Muscle of leg (tissue), 11 donors: ENCODE results near the gene ANKS1A. TPM values are rescaled to one million over a fixed set of nuclear protein-coding genes. Genes with fewer than 3 reads are reported as not detected.
A peak's percentile ranks its signal among the peaks of the same experiment; 100 is the strongest.

Experiments used
- DNase-seq: peaks from one replicate; pipeline ENCODE4 v3.0.0; 2013
- H3K27ac ChIP-seq: one replicate; pipeline ENCODE4 v1.5.1; 2013; ENCODE audit warnings: mild to moderate bottlenecking, low read length, control low read depth
- H3K27me3 ChIP-seq: one replicate; pipeline ENCODE4 v1.6.1; 2013; ENCODE audit warnings: low read length; ENCODE audit not compliant: control insufficient read depth, insufficient read depth
- H3K36me3 ChIP-seq: one replicate; pipeline ENCODE4 v1.6.1; 2013; ENCODE audit warnings: low read length; ENCODE audit not compliant: control insufficient read depth, insufficient read depth
- H3K4me1 ChIP-seq: one replicate; pipeline ENCODE4 v1.6.1; 2013; ENCODE audit warnings: low read length; ENCODE audit not compliant: control insufficient read depth, insufficient read depth
- H3K4me3 ChIP-seq: one replicate; pipeline ENCODE4 v1.5.1; 2013; ENCODE audit warnings: low read length, control low read depth
- H3K9me3 ChIP-seq: replicated peaks from 2 replicates; pipeline ENCODE4 v1.6.1; 2013; ENCODE audit warnings: low read depth, low read length; ENCODE audit not compliant: control insufficient read depth
- WGBS: methylation state at CpG from one replicate; pipeline ENCODE4 v1.1.5; 2013; ENCODE audit warnings: missing lambda C conversion rate; ENCODE audit not compliant: insufficient coverage; 5-methylcytosine and 5-hydroxymethylcytosine counted together
- polyA plus RNA-seq, 8 donors: library from polyadenylated mRNA; unstranded; fragments of 120-200 nt; gene quantifications; one replicate each; pipeline versions ENCODE4 v1.2.1 to v1.2.3, GENCODE V29; 2013; ENCODE audit warnings: inconsistent platforms in 1 of 8, low replicate concordance in 1 of 8; ENCODE audit not compliant: insufficient read length in 8 of 8, insufficient read depth in 1 of 8
- total RNA-seq: library from RNA; stranded (reverse); fragments of 120-200 nt; gene quantifications from one replicate; pipeline ENCODE4 v1.2.4, GENCODE V29; 2013

The ANKS1A gene
- total and polyA plus RNA-seq, 9 donors, result 22.7 to 56.0 (median 39.8) TPM

DNA sequence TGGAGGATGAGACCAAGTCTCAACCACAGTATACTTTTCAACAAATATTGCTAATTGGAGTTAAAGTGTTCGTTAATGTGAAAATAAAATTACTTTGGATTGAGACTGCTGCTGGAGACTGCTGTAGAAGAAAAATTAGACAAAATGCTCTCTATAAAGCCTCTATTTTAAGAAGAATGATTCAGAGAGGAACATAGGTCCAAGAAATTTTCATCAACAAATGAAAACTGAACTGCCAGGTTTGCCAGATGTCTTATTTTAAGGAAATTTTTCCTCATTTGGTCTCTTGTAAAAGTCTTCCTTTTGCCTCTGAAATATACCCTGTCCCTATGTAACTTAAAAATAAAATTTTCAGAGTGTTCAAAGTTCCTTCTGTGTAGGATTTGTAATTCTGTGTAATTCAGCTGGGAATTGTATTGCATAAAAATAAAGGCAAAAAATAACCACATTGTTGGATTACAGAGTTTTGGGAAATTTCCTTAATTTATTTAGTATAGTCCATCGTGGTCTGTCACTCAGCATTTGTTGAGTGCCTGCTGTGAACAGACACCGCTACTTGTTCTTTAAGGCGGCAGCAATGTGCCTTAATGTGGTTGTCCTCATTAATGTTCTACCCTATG, 27.4 kb downstream of the ANKS1A start:
- no peak overlapping the region for H3K4me3 ChIP-seq
- no peaks in the 10 kb centered on the region for H3K9me3 ChIP-seq
- no peaks in the 10 kb centered on the region for H3K27me3 ChIP-seq
- DNase-seq, result peak; percentile 69
- peaks cover 7% of the 10 kb centered on the region for H3K4me1 ChIP-seq
- H3K36me3 ChIP-seq, result no peaks in the 10 kb centered on the region
- WGBS, result no CpG with 5 or more reads among the region's 4 CpGs
- no peak overlapping the region for H3K27ac ChIP-seq

DNA sequence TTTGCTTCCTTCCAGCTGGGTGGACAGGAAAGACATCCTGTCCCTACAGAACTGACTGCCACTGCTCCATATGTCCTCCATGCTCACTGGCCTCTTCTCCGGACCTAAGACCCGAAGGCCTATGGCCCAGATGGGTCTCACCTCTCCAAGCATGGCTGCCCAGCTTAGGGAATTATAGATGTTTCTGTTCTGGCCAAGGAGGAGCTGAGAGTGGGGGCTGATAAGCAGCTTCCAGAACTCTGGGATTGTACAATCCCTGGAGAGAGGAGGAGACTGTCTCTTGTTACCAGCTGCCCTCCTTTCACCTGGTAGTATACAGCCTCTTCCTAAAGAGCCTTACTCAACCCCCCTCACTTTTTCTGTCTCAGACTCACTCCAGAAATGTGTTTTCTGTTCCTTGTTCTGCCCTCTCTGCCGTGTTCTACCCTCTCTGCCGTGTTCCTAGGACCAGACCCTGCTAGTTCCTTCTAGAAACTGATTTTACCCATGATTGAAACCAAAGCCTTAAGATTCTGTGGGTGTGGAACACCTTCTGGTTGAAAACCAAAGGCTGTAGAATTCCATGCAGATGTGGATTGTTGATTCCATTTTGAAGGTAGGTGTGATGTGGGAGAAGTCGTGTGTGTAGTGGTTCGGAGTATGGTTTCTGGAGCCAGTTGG, 28.7 kb downstream of the ANKS1A start:
- no peak overlapping the region for H3K27ac ChIP-seq

DNA sequence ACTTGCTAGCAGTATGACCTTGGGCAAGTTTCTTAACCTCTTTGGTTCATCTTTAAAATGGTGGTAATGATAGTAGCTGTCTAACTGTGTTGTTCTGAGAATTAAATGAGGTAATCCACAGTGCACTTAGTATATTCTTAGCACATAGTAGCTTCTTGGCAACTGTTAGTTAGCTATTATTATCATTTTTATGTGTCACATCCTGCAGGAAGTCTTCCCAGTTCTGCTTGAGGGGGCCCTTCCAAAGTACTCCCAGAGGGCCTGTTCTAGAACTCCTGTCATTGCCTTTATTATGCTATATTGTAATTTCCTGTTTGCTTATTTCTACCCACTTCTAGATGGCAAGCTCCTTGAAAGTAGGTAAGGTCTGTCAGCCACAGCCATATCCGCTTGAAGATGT, 30.6 kb downstream of the ANKS1A start:
- DNase-seq, result peak; percentile 65
- no CpG with 5 or more reads among the region's 1 CpG for WGBS

More for the DNA sequence above, 28.7 kb downstream of the ANKS1A start:
- no peaks in the 10 kb centered on the region for H3K9me3 ChIP-seq
- DNase-seq, result no peak
- 94% methylated on average over 3 of the region's 6 CpGs for WGBS
- peaks cover 7% of the 10 kb centered on the region for H3K4me1 ChIP-seq
- no peaks in the 10 kb centered on the region for H3K36me3 ChIP-seq
- no peak overlapping the region for H3K4me3 ChIP-seq
- no peaks in the 10 kb centered on the region for H3K27me3 ChIP-seq

DNA sequence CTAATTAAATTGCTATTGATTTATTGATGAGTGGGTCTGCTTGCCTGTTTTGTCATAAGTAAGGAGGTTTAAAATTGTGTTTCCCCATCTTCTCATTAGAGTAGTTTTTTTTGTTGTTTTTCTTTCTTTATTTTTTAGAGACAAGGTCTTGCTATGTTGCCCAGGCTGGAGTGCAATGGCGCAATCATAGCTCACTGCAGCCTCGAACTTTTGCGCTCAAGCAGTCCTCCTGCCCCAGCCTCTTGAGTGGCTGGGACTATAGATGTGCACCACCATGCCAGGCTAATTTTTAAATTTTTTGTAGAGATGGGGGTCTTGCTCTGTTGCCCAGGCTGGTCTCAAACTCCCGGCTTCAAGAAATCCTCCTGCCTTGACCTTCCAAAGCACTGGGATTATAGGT, 31.0 kb downstream of the ANKS1A start:
- Histone ChIP-seq H3K27ac (no peak overlapping the region), H3K4me1 (peaks cover 7% of the 10 kb centered on the region), H3K27me3 (no peaks in the 10 kb centered on the region), H3K9me3 (no peaks in the 10 kb centered on the region), H3K4me3 (no peak overlapping the region), H3K36me3 (no peaks in the 10 kb centered on the region)
- no CpG with 5 or more reads among the region's 4 CpGs for WGBS
- DNase-seq, result no peak

More for the DNA sequence above, 30.6 kb downstream of the ANKS1A start:
- Histone ChIP-seq H3K4me1 (peaks cover 7% of the 10 kb centered on the region), H3K27me3 (no peaks in the 10 kb centered on the region), H3K27ac (no peak overlapping the region), H3K36me3 (no peaks in the 10 kb centered on the region), H3K4me3 (no peak overlapping the region), H3K9me3 (no peaks in the 10 kb centered on the region)

DNA sequence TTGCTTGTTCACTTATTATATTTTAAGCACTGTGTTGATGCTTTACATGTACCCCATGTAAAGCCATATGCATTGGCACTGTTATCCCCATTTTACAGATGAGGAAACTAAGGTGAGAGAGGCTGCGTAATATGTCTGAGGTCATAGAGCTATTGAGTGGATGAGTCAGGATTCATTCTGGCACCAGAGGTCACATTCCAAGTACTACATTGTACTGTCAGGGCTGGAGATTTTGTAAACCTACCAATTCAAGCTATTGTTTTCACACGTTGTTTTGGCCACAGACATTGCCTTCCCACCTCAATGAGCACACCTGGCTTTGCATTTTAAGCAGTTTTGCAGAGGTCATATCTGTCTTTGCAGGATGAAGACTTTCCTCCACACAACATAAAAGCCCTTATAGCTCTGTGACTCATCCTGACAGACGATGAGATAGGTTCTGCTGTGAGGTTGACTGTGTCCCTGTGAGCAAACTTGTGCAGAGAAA, 33.2 kb downstream of the ANKS1A start:
- H3K36me3 ChIP-seq, result no peaks in the 10 kb centered on the region
- no peaks in the 10 kb centered on the region for H3K9me3 ChIP-seq
- DNase-seq, result no peak
- no peaks in the 10 kb centered on the region for H3K27me3 ChIP-seq
- no peak overlapping the region for H3K27ac ChIP-seq
- 71% methylated on average over 1 of the region's 3 CpGs for WGBS
- H3K4me3 ChIP-seq, result no peak overlapping the region
- peaks cover 7% of the 10 kb centered on the region for H3K4me1 ChIP-seq

DNA sequence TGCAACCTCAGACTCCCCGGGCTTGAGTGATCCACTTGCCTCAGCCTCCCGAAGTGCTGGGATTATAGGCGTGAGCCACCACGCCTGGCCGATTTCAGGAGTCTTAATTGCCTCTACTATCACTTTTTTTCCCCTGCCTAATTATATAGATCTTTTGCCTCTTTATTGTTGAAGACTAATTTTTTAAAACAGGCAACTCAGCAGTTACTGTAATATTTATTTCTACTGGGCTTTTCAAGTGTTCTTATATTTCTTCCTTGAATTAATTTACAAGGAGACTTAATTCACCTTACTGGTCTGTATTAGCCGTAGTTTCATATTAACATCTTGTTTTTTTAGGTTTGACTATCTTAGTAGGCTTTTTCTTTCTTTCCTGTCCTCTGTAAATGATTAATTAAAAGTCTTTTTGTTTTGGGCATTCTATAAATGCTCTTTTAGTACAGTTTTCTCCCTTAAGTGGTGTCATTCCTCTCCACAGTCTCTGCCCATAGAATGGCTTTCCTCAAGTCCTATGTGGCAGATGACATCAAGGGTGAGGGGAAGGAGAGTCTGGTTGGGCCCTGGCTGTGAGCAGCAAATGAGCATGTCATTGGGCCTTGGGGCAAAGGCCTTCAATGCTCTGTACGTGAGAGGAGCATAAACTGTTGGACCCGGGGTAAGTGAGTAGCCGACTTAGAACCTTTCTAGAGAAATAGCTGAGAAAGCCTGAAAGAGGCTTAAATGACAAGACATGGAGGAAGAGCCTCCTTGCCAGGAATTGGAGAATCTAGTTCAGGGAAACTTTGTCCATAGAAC, 36.0 kb downstream of the ANKS1A start:
- H3K4me1 ChIP-seq, result no peaks in the 10 kb centered on the region
- H3K27me3 ChIP-seq, result no peaks in the 10 kb centered on the region
- H3K36me3 ChIP-seq, result no peaks in the 10 kb centered on the region
- H3K4me3 ChIP-seq, result no peak overlapping the region
- WGBS, result 89% methylated on average over 4 of the region's 9 CpGs
- H3K27ac ChIP-seq, result no peak overlapping the region
- H3K9me3 ChIP-seq, result no peaks in the 10 kb centered on the region
- DNase-seq, result no peak

DNA sequence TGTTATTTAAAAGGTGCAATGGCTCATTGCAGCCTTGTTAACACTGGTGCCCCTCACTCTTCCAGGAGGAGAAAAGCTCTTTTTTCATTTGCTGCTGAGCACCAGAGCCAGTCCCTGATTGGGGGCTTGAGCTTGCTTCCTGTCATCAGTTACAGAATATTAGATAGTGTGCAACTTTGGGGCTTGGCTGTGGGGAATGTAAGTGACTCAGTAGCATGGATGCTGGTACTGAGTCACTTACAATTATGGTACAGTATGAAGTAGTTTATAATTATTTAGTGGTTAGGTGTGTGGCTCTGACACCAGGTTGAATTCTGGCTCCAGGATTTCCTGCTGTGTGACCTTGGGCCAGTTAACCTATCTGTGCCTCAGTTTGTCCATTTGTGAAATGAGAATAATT, 37.6 kb downstream of the ANKS1A start:
- no peaks in the 10 kb centered on the region for H3K27me3 ChIP-seq
- no peaks in the 10 kb centered on the region for H3K4me1 ChIP-seq
- no peak overlapping the region for H3K4me3 ChIP-seq
- DNase-seq, result no peak
- H3K9me3 ChIP-seq, result no peaks in the 10 kb centered on the region
- H3K36me3 ChIP-seq, result no peaks in the 10 kb centered on the region
- H3K27ac ChIP-seq, result no peak overlapping the region

DNA sequence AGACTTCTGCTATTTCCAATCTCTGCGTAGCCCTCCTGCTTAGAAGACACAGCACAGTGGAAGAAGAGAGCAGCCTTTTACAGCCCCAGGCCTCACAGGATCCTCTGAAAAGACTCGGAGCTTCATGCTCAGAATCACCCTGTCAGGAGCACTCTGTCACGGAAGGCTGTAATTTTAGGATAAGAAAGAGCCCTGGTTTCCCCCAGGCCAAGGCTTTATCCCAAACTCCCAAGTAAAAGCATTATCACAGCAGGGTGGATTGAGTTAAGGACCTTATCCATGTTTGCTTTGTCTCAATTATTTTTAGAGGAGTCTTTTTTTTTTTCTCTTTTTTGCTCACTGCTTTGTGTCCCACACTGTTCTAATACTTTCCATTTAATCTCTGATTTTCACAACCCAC, 39.2 kb downstream of the ANKS1A start:
- no CpG with 5 or more reads among the region's 3 CpGs for WGBS
- no peak overlapping the region for H3K4me3 ChIP-seq

DNA sequence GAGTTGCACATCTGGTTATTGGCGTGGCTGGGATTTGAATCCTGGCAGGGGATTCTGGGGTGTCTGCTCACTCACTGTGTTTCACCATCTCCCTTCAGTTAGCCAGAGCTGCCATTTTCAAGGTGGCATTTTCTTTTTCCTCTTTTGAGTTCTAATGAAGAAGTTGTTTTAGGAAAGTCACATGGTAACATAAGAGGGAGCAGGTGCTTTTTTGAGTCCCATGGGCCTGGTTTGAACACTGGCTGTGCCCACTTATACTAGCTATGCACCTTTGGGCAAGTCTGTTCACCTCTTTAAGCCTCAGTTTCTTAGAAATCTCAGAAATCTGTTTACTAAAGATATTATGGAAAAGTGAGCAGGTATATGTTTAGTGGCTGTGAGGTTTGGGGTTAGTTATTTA, 39.6 kb downstream of the ANKS1A start:
- H3K27ac ChIP-seq, result no peak overlapping the region
- WGBS, result no CpG with 5 or more reads among the region's 1 CpG

More for the DNA sequence above, 39.2 kb downstream of the ANKS1A start:
- H3K9me3 ChIP-seq, result no peaks in the 10 kb centered on the region
- no peaks in the 10 kb centered on the region for H3K27me3 ChIP-seq
- DNase-seq, result no peak
- no peaks in the 10 kb centered on the region for H3K36me3 ChIP-seq
- H3K27ac ChIP-seq, result no peak overlapping the region
- no peaks in the 10 kb centered on the region for H3K4me1 ChIP-seq

DNA sequence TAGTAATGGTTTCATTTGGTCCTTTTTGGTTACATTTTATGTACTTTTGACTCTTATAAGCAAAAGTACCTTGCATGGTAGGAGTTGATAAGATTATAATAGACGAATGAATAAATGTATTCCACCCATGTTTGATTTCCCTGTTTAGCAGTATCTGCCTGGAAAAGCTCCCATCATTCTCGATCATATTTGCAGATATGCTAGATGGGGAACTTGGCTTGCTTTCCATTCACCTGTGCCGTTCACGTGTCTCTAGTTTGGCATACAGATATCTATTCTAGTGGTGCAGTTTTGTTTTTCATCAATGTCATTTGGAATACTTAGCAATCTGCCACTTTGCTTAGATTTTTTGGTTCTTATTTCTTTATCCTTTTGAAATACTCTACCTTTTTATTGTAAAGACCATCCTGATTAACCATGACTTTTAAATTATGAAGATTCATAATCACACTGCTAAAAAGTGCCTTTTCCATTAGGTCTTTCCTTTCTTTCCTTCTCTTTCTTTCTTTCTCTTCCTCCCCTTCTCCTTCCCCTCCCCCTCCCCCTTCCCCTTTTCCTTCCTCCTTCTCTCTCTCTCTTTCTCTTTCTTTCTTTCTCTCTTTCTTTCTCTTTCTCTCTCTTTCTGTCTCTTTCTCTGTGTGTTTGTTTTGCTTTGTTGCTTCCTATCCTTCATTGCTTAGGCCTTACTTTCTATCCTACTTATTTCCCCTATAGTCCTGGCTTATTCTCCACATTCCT, 40.4 kb downstream of the ANKS1A start:
- Histone ChIP-seq H3K4me3 (no peak overlapping the region), H3K27me3 (no peaks in the 10 kb centered on the region), H3K9me3 (no peaks in the 10 kb centered on the region), H3K4me1 (peaks cover 2% of the 10 kb centered on the region), H3K27ac (no peak overlapping the region), H3K36me3 (no peaks in the 10 kb centered on the region)
- 100% methylated on average over 1 of the region's 4 CpGs for WGBS
- no peak for DNase-seq

More for the DNA sequence above, 39.6 kb downstream of the ANKS1A start:
- DNase-seq, result no peak
- Histone ChIP-seq H3K4me1 (no peaks in the 10 kb centered on the region), H3K9me3 (no peaks in the 10 kb centered on the region), H3K27me3 (no peaks in the 10 kb centered on the region), H3K36me3 (no peaks in the 10 kb centered on the region), H3K4me3 (no peak overlapping the region)
